Measurements from ENCODE around the gene DTNBP1. TPM values are rescaled to one million over a fixed set of nuclear protein-coding genes. Genes with fewer than 3 reads are reported as not detected.
A peak's percentile ranks its signal among the peaks of the same experiment; 100 is the strongest.

The DTNBP1 gene
- total and polyA plus RNA-seq, 2 of the 13 experiments (the other 11 are each of a cell fraction or from before 2014, with no cell fraction given): 6.6 to 19.1 TPM

GRCh38 chr6:15691250-15691869 is 28.5 kb upstream of the DTNBP1 start (continued):
- no peak for TF ChIP-seq ZNF646 (CRISPR knock-in tag; IDR thresholded peaks at IDR 0.05)
- TF ChIP-seq ARNT2 (CRISPR knock-in tag; IDR thresholded peaks at IDR 0.05; ENCODE audit: low read depth): peak; percentile 72; the same call in 1 of the 2 replicates
- peak; percentile 44; the same call in 1 of the 2 replicates for TF ChIP-seq HOMEZ (CRISPR knock-in tag; IDR thresholded peaks at IDR 0.05; ENCODE audit: low read depth)
- TF ChIP-seq FOXA3 (CRISPR knock-in tag; IDR thresholded peaks at IDR 0.05): peak; percentile 58
- peak; percentile 62 for TF ChIP-seq BHLHE40 (IDR thresholded peaks at IDR 0.05; ENCODE audit: low read length)
- peak; percentile 66; the same call in 1 of the 2 replicates for TF ChIP-seq FOXK1 (CRISPR knock-in tag; IDR thresholded peaks at IDR 0.05; ENCODE audit: borderline replicate concordance, low read depth)
- TF ChIP-seq ZNF350 (CRISPR knock-in tag; IDR thresholded peaks at IDR 0.05; ENCODE audit: borderline replicate concordance, low read depth): peak; percentile 53; the same call in 1 of the 2 replicates
- TF ChIP-seq CEBPG (CRISPR knock-in tag; IDR thresholded peaks at IDR 0.05): peak; percentile 48
- TF ChIP-seq IKZF5 (CRISPR knock-in tag; IDR thresholded peaks at IDR 0.05): peak; percentile 49; the same call in 1 of the 2 replicates
- TF ChIP-seq GLMP (CRISPR knock-in tag; IDR thresholded peaks at IDR 0.05; ENCODE audit: borderline replicate concordance): no peak
- peak; percentile 65; the same call in 1 of the 2 replicates for TF ChIP-seq FOSL2 (CRISPR knock-in tag; IDR thresholded peaks at IDR 0.05)
- no peak for TF ChIP-seq HNRNPH1 (optimal IDR thresholded peaks at IDR 0.05; ENCODE audit: low read depth, low read length)
- TF ChIP-seq YY1 (IDR thresholded peaks at IDR 0.05; ENCODE audit: insufficient read depth, insufficient replicate concordance, low read depth, low read length): peak; percentile 50
- TF ChIP-seq ZNF547 (CRISPR knock-in tag; IDR thresholded peaks at IDR 0.05): no peak
- no peak for TF ChIP-seq ZNF512 (CRISPR knock-in tag; IDR thresholded peaks at IDR 0.05)

Data from HepG2 (cell line).